Measurements from ENCODE around the gene ATP12A. TPM values are rescaled to one million over a fixed set of nuclear protein-coding genes. Genes with fewer than 3 reads are reported as not detected.

The ATP12A gene
- total RNA-seq, 2 donors from 2014 or later = under 0.01 to 0.26 TPM

DNA sequence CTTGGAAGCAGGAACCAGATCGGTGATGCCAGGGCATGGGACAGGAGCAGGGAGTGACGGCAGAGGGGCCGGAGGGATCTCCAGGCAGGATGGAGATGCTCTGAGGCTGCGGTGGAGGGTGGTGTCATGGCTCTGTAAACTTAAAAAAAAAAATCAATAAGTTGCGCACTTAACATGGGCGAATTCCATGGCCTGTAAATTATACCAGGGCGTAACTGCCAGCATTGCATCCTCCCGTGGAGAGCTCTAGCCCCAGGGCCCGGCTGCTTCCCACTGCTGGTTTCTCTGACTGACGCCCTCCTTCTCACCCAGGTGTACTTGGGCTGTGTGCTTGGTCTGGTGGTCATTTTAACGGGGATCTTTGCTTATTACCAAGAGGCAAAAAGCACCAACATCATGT, 8.7 kb downstream of the ATP12A start:
- no peaks in the 10 kb centered on the region for H3K9me3 ChIP-seq
- no peak overlapping the region for H3K27ac ChIP-seq
- WGBS, 2 donors = 50 to 63% methylated on average over 8 to 11 of the region's 11 CpGs
- intact Hi-C loops (cut with DNase I) = no loop called here
- peaks cover 10% of the 10 kb centered on the region for H3K4me1 ChIP-seq
- TF ChIP-seq, protein P1, sequence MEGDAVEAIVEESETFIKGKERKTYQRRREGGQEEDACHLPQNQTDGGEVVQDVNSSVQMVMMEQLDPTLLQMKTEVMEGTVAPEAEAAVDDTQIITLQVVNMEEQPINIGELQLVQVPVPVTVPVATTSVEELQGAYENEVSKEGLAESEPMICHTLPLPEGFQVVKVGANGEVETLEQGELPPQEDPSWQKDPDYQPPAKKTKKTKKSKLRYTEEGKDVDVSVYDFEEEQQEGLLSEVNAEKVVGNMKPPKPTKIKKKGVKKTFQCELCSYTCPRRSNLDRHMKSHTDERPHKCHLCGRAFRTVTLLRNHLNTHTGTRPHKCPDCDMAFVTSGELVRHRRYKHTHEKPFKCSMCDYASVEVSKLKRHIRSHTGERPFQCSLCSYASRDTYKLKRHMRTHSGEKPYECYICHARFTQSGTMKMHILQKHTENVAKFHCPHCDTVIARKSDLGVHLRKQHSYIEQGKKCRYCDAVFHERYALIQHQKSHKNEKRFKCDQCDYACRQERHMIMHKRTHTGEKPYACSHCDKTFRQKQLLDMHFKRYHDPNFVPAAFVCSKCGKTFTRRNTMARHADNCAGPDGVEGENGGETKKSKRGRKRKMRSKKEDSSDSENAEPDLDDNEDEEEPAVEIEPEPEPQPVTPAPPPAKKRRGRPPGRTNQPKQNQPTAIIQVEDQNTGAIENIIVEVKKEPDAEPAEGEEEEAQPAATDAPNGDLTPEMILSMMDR (IDR thresholded peaks at IDR 0.05) = no peak
- no peak for TF ChIP-seq POLR2A (IDR thresholded peaks at IDR 0.05)
- no peak for DNase-seq
- no peak overlapping the region for H3K4me3 ChIP-seq
- no peak for ATAC-seq
- no peaks in the 10 kb centered on the region for H3K27me3 ChIP-seq
- no peaks in the 10 kb centered on the region for H3K36me3 ChIP-seq (replicated peaks in 1 of 2; ENCODE audit: insufficient read depth in 1 of 2, low read depth in 2 of 2)

DNA sequence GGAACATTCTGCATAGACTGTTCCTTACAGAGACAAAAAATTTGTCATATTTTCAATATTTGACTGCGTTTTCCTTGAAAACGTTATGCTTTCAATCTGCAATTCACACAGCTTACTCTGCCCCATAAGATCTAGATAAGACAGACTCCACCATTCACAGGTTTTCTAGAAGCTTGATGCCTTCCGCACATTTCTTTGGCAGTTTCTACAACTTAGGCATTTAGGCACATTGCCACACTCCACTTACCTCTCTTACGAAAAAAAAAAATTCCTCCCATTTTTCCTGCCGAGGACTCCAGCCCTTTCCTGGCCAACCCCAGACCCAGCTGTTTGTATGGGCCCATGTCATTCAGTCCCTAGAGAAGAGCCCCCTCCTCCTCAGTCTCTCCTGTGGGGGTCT, 11.2 kb downstream of the ATP12A start:
- no peak for DNase-seq
- H3K9me3 ChIP-seq = no peaks in the 10 kb centered on the region
- WGBS, 2 donors = 49 to 58% methylated on average over 5 of the region's 5 CpGs
- H3K27ac ChIP-seq = no peak overlapping the region
- no peak for ATAC-seq
- H3K27me3 ChIP-seq = no peaks in the 10 kb centered on the region
- TF ChIP-seq POLR2A (IDR thresholded peaks at IDR 0.05) = no peak
- TF ChIP-seq, protein P1 (IDR thresholded peaks at IDR 0.05) = no peak
- intact Hi-C loops (cut with DNase I) = no loop called here
- no peak overlapping the region for H3K4me3 ChIP-seq
- no peaks in the 10 kb centered on the region for H3K36me3 ChIP-seq (replicated peaks in 1 of 2; ENCODE audit: insufficient read depth in 1 of 2, low read depth in 2 of 2)
- H3K4me1 ChIP-seq = no peaks in the 10 kb centered on the region

DNA sequence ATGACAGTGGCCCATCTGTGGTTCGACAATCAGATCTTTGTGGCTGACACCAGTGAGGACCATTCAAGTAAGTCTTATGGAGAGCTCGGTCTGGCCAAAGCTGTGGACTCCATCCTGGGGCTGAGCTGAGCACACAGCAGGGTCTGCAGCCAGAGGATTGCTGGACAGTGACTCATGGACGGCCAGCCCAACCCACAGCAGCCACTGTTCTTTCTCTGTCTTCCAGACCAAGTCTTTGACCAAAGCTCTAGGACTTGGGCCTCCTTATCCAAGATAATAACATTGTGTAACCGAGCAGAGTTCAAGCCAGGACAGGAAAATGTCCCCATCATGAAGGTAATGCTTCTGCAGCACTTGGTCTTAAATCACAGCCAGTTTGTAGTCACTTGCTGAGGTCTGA, 12.4 kb downstream of the ATP12A start:
- Histone ChIP-seq H3K4me1 (no peaks in the 10 kb centered on the region), H3K27me3 (no peaks in the 10 kb centered on the region), H3K27ac (no peak overlapping the region), H3K36me3 (replicated peaks in 1 of 2; ENCODE audit: insufficient read depth in 1 of 2, low read depth in 2 of 2) (no peaks in the 10 kb centered on the region), H3K9me3 (no peaks in the 10 kb centered on the region), H3K4me3 (no peak overlapping the region)
- intact Hi-C loops (cut with DNase I) = no loop called here
- peak; percentile 21 for ATAC-seq
- TF ChIP-seq POLR2A (IDR thresholded peaks at IDR 0.05) = no peak
- TF ChIP-seq, protein P1 (IDR thresholded peaks at IDR 0.05) = no peak
- 31 to 39% methylated on average over 4 of the region's 4 CpGs for WGBS, 2 donors
- DNase-seq = peak in 1 of 4 donors; percentile 33

DNA sequence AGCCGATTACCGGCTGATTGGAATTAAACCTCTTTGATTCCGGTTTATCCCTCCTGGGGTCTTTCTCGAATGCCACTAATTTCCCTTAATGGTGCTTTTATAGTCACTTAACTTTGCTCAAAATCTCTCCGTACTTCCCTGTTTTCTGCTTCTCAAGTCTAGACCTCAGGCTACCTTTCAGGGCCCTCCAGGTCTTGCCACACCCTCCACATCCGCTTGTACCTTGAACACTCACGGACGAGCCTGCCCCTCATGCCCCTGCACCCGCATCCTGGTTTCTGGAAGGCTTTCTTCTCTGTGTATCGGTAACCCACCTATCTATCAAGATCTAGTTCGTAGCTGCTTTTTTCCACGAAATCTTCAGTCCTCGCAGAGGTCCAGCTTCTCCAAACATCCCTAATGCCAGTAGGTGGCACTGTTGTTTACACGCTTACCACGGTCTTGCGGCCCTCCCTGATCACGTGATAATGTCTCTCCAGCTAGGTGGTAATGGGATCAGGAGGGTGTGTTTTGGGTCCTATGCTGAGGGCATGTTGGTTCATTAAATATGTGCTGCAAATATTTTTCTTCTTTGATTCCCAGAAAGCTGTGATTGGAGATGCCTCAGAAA, 13.8 kb downstream of the ATP12A start:
- intact Hi-C loops (cut with DNase I) = no loop called here
- 30 to 42% methylated on average over 17 of the region's 17 CpGs for WGBS, 2 donors
- Histone ChIP-seq H3K4me1 (no peaks in the 10 kb centered on the region), H3K9me3 (no peaks in the 10 kb centered on the region), H3K4me3 (no peak overlapping the region), H3K27me3 (no peaks in the 10 kb centered on the region), H3K27ac (no peak overlapping the region), H3K36me3 (replicated peaks in 1 of 2; ENCODE audit: insufficient read depth in 1 of 2, low read depth in 2 of 2) (no peaks in the 10 kb centered on the region)
- peak; percentile 45 for ATAC-seq
- peak; percentile 32 to 61 (median 42) for DNase-seq
- TF ChIP-seq POLR2A (IDR thresholded peaks at IDR 0.05) = no peak
- TF ChIP-seq, protein P1 (IDR thresholded peaks at IDR 0.05) = peak; percentile 12 to 63 (median 45)

DNA sequence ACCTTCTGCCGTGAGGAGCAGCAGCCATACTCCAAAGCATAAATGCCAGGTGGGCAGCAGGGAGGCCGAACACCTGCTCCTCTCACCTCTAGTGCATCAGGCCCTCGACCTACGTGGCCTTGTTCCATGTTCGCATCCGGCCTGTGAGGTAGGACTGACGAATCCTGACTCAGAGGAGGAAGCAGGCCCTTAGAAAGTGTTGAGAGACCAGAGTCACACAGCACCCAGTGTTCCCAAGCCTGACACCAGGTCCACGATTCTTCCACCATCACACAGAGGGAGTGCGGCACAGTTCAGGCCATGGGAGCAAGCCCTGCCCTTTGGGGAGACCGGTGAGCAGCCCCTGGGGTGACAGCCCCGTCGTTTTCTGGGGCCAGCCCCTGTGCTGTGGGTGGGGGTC, 14.7 kb downstream of the ATP12A start:
- no peak for DNase-seq
- intact Hi-C loops (cut with DNase I) = no loop called here
- Histone ChIP-seq H3K9me3 (no peaks in the 10 kb centered on the region), H3K27ac (no peak overlapping the region), H3K4me3 (no peak overlapping the region), H3K36me3 (replicated peaks in 1 of 2; ENCODE audit: insufficient read depth in 1 of 2, low read depth in 2 of 2) (no peaks in the 10 kb centered on the region), H3K4me1 (no peaks in the 10 kb centered on the region), H3K27me3 (no peaks in the 10 kb centered on the region)
- no peak for ATAC-seq
- TF ChIP-seq, protein P1 (IDR thresholded peaks at IDR 0.05) = no peak
- TF ChIP-seq POLR2A (IDR thresholded peaks at IDR 0.05) = no peak
- 80 to 85% methylated on average over 7 to 12 of the region's 12 CpGs for WGBS, 2 donors

Data from body of pancreas (tissue), 4 donors.